ENCODE data around the gene NFE2L2.
"Not testable (repeated sequence)": the region's sequence is repeated elsewhere in the genome, so short reads cannot be mapped to it uniquely, and the experiment has no call there.

The NFE2L2 gene

DNA sequence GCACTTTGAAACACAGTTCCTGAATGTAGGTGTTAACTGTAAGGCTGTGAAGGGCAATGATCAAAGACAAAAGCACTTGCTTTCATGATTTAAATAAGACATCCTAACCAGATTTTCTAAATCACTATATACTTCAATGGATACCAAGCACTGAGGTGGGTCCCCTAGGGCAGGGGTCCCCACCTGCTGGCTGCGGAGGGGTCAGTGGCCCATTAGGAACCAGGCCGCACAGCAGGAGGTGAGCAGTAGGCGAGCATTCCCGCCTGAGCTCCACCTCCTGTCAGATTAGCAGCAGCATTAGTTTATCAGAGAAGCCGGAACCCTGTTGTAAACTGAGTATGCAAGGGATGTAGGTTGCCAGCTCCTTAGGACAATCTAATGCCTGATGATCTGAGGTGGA lies 7.1 kb downstream of the NFE2L2 start:
- DNase-seq (ENCODE audit: low read depth in 2 of 2), result no peak

DNA sequence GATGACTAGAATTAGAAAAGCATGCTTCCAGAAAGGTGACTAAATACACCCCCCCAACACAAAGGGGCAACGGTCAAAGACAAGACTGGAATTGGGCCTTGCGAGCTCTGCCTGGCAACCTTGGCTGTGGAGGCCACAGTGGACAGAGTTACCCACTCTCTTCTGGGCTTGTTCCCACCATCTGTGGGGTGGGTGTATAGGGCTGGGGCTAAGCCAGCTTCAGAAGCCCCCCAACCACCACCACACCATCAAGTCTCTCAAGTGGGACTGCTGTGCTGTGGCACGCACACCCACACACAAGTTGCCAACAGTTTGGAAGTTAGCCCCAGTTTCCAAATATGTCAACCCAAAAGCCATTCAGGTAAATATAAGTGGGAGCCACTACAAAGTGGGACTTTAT lies 7.8 kb downstream of the NFE2L2 start:
- no peak for DNase-seq (ENCODE audit: low read depth in 2 of 2)

DNA sequence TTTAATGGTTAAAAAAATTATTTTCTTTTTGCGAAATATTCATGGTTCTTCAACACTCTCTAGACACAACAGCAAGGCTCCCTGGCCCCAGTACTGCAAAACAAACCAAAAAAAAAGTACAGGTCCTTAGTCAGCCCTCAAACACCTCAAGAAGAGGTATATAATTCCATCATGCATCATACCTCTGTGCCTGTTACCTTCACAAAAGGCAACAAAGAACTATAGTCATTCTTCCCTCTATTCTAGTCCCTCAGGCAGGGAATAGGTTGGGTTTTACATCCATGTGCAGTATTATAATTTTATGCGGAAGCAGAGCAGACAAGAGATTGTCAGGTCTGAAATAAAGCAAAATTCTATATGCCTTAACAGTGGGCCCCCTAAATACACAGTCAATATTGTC lies 8.5 kb downstream of the NFE2L2 start:
- no peak for DNase-seq (ENCODE audit: low read depth in 2 of 2)

- no peak for DNase-seq (ENCODE audit: low read depth in 2 of 2)
Measured at GRCh38 chr2:177255227-177255601, 9.3 kb downstream of the NFE2L2 start.

DNA sequence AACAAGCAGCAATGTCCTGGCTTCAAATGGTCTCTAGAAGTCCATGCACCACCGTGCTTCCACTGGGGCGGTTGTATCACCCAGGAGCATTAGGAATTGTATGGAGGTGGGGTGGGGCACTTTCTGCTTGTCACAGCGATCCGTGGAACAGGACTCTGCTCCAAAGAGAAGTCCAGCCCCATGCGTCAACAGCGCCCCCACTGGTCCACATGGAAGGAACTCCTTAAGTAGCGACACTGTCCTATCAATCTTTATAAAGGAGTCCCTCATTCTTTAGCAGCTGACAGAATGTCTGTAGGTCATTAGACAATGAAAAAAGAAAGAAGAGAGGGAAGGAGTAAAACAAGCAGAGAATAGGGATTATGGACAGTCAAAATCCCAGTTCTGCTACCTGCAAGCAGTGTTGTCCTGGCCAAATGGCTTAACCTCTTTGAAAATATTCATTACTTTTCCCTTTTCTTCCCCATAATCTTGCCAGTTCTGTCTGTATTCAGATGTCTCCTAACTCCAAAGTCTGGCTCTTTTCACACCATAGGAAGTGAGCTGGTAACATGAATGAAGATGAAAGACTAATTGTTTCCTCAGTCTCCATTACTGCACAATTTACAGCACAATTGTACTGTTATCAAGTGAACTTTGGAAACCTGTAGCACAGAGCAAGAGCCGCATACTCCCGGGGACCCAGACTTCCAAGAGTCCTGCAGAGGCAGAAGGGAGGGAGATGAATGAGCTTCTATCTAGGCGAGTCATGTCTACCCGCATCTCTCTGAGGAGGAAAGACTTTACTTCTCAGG lies 9.9 kb downstream of the NFE2L2 start:
- DNase-seq (ENCODE audit: low read depth in 2 of 2), result no peak

DNA sequence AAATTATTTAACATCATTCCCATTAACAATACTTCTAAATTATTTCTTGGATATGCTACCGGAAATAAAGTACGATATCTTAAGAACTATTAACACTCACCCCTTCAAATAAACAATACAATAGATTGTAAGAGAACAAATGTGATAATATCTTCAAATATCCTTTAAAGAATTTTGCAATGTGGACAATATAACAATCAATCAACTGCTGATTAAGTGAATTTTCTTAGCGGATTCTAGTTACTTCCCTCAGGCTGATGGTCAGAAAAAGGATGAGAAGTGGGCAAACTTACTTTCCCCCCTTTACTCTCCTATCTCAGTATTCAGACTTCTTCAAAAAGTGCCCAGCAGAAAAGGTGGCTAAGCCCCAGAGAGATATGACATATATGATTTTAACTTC lies 10.8 kb downstream of the NFE2L2 start:
- DNase-seq (ENCODE audit: low read depth in 2 of 2), result no peak

DNA sequence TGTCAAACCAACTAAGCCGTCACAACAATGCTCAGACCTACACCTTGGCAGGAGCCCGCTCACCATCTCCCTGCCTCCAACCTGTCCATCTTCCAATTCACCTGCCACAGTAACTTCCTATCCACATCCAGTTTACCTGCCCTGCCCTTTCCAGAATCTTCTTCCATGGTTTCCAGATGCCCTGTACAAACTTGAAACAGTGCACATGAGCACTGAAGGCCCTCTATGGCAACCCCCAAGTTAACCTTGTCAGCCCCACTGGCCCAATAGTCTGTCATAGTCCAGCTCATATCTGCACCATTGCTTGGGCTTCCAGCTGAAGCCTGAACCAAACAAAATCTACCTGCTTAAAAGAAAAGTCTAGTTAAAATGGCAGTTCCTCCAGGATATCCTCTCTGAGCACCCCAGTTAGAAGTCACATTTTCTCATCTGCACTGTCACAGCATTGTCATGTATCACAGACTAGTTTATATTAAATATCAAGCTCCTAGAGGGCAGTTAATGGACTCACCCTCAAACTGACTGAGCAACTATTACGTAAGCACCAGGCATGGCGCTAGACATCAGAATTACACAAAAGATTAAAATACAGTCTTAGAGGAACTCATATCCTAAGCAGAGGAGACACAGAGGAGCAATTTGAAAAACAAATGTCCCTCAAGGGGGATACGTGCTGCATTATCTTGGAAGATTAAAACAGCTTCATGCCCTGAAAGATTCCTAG lies 11.6 kb downstream of the NFE2L2 start:
- no peak for DNase-seq (ENCODE audit: low read depth in 2 of 2)

DNA sequence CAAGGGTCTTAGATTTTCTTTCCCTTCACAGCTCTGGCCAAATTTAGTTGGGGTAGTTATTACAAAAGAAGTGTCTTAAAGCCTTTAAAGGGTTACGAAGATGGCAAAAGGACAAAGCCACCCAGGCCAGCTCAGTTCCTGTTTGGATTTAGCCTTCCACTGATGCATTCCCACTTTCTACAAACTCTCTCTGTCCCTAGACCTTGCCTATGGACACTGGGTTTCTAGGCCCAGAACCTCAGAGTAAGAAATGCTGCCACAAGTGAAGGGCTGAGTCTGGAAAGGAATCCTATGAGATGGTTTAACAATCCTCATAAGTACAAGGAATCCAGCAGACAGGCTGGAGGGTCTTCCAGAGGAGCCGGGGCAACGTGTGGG lies 13.4 kb downstream of the NFE2L2 start:
- no peak for DNase-seq (ENCODE audit: low read depth in 2 of 2)

DNA sequence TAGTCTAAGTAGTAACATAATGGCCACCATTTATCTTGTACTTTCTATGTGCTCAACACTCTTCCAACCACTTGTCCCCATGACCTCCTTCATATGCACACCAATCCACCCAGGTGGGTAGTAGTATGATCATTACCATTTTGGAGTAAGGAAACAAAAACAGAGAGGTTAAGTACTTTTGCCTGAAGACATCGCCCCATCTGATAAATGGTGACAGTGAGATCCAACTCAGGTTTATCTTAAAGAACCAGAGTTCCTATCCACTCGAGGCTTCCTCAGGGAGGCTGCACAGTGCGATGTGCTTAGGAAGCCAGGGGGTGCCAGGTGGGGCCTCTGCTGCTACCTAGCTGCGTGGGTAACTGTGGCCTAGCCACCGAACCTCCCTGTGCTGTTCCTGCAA lies 14.1 kb downstream of the NFE2L2 start:
- no peak for DNase-seq (ENCODE audit: low read depth in 2 of 2)

DNA sequence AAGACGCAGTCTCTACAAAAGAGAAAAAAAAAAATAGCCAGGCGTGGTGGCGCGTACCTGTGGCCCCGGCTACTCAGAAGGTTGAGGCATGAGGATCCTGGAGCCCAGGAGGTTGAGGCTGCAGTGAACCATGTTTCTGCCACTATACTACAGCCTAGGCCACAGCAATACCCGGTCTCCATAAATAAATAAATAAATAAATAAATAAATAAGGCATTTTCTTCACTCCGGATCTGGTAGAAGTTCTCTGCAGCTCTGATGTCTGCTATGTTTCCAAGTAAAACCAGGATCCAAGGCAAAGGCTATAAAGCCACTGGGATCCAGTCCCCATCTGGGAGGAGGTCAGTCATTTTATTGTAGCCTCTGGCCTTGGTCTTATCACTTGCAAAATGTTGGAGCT lies 15.5 kb downstream of the NFE2L2 start:
- no peak for DNase-seq (ENCODE audit: low read depth in 2 of 2)

GRCh38 chr2:177247693-177248262 lies 16.7 kb downstream of the NFE2L2 start:
- DNase-seq (ENCODE audit: low read depth in 2 of 2), result no peak

GRCh38 chr2:177246523-177247030 lies 17.9 kb downstream of the NFE2L2 start:
- not testable (repeated sequence) for DNase-seq (ENCODE audit: low read depth in 2 of 2)

- DNase-seq (ENCODE audit: low read depth in 2 of 2), result no peak
Measured at GRCh38 chr2:177246000-177246399, 18.5 kb downstream of the NFE2L2 start.

DNA sequence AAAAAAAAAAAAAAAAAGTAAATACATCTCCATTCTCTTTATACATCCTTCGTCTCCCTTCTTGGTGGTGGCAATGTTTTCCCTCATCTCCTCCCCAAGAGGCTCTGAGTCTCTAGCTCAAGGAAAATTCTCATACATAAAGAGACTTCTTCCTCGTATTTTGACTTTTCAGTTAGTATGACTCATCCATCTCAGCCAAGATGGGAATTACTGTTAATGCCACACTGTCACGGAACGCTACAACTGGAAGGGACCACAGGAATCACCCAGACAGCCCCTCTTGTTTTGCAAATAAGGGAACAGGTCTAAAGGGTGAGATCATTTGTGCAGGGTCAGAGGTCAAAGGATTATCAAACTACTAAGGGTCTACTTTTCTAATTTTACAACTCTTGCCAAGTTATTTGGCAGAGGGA lies 19.5 kb downstream of the NFE2L2 start:
- DNase-seq (ENCODE audit: low read depth in 2 of 2), result no peak

GRCh38 chr2:177244244-177244771 lies 20.2 kb downstream of the NFE2L2 start:
- no peak for DNase-seq (ENCODE audit: low read depth in 2 of 2)

DNA sequence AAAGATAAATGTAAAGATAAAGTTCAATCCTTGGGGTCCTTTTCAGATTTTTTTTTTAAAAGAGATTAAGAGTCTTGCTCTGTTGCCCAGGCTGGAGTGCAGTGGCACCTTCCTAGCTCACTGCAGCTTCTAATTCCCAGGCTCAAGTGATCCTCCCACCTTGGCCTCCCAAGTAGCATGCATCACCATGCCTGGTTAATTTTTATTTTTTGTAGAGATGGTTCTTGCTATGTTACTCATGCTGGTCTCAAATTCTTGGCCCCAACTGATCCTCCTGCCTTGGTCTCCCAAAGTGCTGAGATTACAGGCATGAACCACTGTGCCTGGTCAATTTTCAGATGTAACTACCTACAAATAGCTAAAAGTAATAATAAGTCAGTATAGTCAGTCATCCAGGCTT lies 21.1 kb downstream of the NFE2L2 start:
- no peak for DNase-seq (ENCODE audit: low read depth in 2 of 2)

GRCh38 chr2:177243073-177243472 lies 21.5 kb downstream of the NFE2L2 start:
- no peak for DNase-seq (ENCODE audit: low read depth in 2 of 2)

DNA sequence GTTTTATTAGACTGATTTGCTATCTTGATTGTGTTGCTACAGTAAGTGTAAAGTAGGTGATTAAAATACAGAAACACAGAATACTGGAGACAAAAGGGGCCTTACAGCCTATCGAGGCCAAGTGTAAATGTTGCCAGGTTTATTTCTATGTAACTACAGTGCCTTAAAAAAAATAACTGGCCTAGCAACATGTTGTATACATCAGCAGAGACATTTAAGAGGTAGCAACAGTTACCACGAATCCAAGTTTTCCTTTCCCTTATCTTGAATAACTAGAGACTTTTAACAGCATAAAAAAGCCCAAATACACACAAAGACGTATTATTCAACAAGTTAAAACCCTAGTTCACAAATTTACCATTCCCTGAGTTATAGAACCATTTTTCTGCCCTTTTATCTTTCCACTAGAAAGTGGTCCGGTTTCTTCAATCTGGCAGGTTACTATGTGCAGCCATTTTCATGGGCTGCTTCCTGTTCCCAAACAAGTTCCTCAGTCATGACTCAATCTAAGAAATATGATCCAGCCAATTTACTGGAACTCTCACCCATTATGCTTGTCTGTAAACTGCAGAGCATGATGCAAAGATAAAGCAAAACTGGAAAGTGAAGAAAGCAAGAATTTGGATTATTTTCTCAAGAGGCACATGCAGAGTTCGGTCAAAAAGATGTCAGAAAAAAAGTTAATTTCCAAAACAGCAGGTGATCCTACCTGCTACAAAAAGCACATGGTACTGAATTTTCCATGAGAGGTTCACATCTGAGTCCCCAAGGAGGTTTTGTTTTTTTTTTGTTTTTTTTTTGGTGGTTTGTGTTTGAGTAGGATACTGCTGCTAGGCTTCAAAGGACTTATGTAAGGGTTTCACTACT lies 22.2 kb downstream of the NFE2L2 start:
- no peak for DNase-seq (ENCODE audit: low read depth in 2 of 2)

- no peak for DNase-seq (ENCODE audit: low read depth in 2 of 2)
Measured at GRCh38 chr2:177241711-177242120, 22.8 kb downstream of the NFE2L2 start.

DNA sequence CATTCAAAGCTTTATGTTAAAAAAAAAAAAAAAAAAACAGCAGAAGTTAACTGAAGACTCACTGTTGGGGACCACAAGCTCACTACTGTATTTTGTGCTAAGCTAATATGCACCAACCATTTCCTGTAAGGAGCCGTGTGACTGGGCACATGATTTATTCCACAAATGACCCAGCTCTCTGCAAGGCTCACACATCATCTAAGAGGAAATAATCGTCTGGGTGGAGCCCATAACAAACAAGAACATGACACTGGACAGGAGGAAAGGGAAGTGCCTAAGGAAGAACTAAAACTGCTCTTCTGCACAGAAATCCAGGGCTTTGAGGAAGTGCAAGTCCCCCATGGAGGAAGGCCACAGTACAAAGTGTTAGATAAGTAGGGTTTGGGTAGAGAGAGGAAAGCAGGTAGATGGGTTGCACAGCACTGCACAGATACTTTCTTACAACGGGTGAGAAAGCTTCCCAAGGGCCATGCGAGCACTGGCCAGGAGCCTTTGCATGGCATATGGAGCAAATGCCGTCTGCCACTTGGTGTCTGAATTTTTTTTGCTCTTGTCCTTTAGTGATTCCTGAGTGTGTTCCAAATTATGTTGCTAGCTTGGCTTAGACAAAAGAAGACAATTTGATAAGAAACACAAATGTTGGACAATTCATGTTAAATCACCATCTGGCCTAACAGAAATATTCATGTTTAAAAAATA lies 24.4 kb downstream of the NFE2L2 start:
- peak; percentile 8 to 15 for DNase-seq (ENCODE audit: low read depth in 2 of 2)

GRCh38 chr2:177239053-177239452 lies 25.5 kb downstream of the NFE2L2 start:
- no peak for DNase-seq (ENCODE audit: low read depth in 2 of 2)
